GM23248 (cell line): ENCODE data around the gene TTBK2.

ENCODE experiments used
- EZH2 ChIP-seq: fragments of 200-600 bp; sonication (generic); IDR thresholded peaks from 2 replicates; pipeline ENCODE4 v1.6.1; 2018; ENCODE audit warnings: antibody characterized with exemption, mild to moderate bottlenecking; ENCODE audit not compliant: insufficient read depth, poor library complexity, severe bottlenecking
- EZH2phosphoT487 ChIP-seq: fragments of 200-600 bp; sonication (generic); IDR thresholded peaks from 2 replicates; pipeline ENCODE4 v1.6.1; 2018; ENCODE audit warnings: antibody characterized with exemption, moderate library complexity, mild to moderate bottlenecking, low read depth; ENCODE audit not compliant: insufficient read depth

DNA sequence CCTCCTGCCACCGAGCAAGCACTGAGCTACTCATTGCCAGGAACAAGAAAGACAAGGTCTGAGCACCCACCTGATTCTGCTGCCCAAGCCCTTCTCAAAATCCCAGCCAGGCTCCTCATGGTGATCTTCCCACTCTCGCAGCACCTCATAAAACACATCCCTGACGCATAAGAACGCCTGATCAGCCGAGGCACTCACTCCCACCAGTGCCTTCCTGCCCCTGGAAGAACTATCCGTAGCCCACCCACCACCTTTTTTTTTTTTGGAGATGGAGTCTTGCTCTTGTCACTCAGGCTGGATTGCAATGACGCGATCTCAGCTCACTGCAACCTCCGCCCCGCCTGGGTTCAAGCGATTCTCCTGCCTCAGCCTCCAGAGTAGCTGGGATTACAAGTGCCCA is 187.6 kb downstream of the TTBK2 start:
- TF ChIP-seq EZH2 (no peak), EZH2phosphoT487 (no peak)
